ENCODE measurements around the gene DENND5A. TPM values are rescaled to one million over a fixed set of nuclear protein-coding genes. Genes with fewer than 3 reads are reported as not detected.

The DENND5A gene
- total RNA-seq, 4 donors from 2014 or later: 107 to 132 (median 111) TPM

DNA sequence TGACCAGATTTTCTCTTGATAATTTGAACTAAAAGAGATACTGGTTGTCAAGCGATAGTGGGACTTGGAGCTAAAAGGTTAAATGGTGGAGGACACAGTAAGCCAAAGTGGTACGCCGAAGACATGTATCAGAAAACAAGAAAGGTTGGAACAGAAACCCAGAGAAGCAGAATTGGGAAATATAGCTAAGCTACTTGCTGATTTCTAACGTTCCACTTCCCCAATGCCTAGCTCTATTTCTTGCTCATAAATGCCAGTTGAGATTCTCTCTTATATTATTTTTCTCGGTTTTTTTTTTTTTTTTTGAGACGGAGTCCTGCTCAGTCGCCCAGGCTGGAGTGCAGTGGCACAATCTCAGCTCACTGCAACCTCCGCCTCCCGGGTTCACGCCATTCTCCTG, 36.6 kb upstream of the DENND5A start:
- TF ChIP-seq CTCF (IDR thresholded peaks at IDR 0.05; ENCODE audit: low read depth): no peak

DNA sequence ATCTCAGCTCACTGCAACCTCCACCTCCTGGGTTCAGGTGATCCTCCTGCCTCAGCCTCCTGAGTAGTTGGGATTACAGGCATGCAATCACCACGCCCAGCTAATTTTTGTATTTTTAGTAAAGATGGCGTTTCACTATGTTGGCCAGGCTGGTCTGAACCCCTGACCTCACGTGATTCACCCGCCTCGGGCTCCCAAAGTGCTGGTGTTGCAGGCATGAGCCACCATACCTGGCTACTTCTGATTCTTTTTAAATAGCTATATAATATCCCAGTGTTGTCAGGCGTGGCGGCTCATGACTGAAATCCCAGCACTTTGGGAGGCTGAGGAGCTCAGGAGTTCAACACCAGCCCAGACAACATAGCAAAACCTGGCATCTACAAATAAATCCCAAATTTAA, 28.5 kb upstream of the DENND5A start:
- TF ChIP-seq CTCF (IDR thresholded peaks at IDR 0.05; ENCODE audit: low read depth): no peak

DNA sequence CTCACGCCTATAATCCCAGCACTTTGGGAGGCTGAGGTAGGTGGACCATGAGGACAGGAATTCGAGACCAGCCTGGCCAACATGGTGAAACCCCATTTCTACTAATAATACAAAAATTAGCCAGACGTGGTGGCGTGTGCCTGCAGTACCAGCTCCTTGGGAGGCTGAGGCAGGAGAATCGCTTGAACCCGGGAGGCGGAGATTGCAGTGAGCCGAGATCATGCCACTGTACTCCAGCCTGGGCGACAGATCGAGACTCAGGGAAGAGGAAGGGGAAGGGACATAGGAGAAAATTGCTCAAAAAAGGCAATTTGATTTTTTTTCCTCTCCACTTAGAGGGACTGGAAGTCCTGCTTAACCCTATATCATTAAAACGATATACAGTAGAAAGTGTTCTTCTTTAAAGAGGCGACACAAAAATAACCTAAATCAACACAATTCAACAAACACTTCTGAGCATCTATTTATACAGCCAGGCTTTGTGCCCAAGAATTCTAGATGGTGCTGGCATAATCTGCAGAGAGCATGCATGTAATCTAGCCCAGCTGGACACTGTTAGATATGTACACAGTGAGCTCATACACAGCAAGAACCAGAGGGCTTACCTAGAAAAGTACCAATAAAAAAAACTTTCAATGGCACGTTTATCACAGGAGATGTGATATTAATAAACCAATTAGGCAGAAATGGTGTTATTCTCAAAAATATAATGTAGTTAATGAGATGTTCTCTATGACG, 20.9 kb upstream of the DENND5A start:
- no peak for TF ChIP-seq CTCF (IDR thresholded peaks at IDR 0.05; ENCODE audit: low read depth)

- no peak for TF ChIP-seq CTCF (IDR thresholded peaks at IDR 0.05; ENCODE audit: low read depth)
Observed at GRCh38 chr11:9280655-9281301, 15.6 kb upstream of the DENND5A start.

DNA sequence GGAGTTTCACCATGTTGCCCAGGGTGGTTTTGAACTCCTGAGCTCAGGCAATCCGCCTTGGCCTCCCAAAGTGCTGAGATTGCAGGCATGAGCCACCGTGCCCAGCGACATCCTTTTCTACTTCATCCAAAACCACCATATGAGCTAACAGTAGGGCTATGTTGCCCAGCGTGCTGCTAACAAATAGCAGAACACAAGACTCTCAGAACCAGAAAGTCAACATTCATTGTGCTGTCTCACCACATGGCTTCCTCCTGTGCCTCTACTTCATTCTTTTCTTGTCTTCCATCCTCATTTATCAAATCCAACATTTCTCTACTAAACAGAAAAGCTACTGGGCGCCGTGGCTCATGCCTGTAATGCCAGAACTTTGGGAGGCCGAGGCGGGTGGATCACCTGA, 12.0 kb upstream of the DENND5A start:
- no peak for TF ChIP-seq CTCF (IDR thresholded peaks at IDR 0.05; ENCODE audit: low read depth)

- TF ChIP-seq CTCF (IDR thresholded peaks at IDR 0.05; ENCODE audit: low read depth): no peak
Observed at GRCh38 chr11:9276571-9276970, 11.4 kb upstream of the DENND5A start.

- TF ChIP-seq CTCF (IDR thresholded peaks at IDR 0.05; ENCODE audit: low read depth): no peak
Observed at GRCh38 chr11:9274499-9275258, 9.5 kb upstream of the DENND5A start.

Data from subcutaneous adipose tissue (tissue), 4 donors.